Measurements from ENCODE around the gene SLC12A8. TPM values are rescaled to one million over a fixed set of nuclear protein-coding genes. Genes with fewer than 3 reads are reported as not detected.

Gene SLC12A8
- total RNA-seq, 2 experiments from 2014 or later, result 0.36 to 0.38 TPM

DNA sequence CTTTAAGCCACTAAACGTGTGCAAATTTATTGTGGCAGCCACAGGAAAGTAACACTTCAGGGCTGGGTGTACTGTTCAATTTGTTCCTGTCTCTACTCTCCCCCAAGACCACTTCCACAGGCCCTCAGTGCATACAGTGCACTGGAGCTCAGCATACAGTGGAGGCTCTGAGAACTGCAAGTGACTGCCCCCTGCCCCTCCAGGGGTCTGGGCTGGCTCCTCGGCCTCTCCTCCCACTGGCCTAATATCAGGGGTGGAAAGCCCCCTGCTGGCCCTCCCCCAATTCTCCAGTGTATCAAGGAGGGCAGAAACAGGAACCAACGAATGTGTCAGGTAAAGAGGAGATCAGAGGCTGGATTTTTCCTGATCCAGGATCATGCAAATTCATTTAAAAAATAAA, 136.8 kb downstream of the SLC12A8 start:
- no peak overlapping the region for H3K27ac ChIP-seq (ENCODE audit: low read depth in 1 of 2, low read length in 2 of 2)
- TF ChIP-seq, protein P1, sequence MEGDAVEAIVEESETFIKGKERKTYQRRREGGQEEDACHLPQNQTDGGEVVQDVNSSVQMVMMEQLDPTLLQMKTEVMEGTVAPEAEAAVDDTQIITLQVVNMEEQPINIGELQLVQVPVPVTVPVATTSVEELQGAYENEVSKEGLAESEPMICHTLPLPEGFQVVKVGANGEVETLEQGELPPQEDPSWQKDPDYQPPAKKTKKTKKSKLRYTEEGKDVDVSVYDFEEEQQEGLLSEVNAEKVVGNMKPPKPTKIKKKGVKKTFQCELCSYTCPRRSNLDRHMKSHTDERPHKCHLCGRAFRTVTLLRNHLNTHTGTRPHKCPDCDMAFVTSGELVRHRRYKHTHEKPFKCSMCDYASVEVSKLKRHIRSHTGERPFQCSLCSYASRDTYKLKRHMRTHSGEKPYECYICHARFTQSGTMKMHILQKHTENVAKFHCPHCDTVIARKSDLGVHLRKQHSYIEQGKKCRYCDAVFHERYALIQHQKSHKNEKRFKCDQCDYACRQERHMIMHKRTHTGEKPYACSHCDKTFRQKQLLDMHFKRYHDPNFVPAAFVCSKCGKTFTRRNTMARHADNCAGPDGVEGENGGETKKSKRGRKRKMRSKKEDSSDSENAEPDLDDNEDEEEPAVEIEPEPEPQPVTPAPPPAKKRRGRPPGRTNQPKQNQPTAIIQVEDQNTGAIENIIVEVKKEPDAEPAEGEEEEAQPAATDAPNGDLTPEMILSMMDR (IDR thresholded peaks at IDR 0.05), result no peak
- DNase-seq (no peak), ATAC-seq (ENCODE audit: poor library complexity) (no peak)
- H3K9me3 ChIP-seq (ENCODE audit: control insufficient read depth in 1 of 2, insufficient read depth in 1 of 2, low read length in 2 of 2), result no peaks in the 10 kb centered on the region
- H3K4me3 ChIP-seq (ENCODE audit: low read length), result no peak overlapping the region
- no peaks in the 10 kb centered on the region for H3K27me3 Mint-ChIP-seq
- ChIA-PET POLR2A (no interaction called here), CTCF (no interaction called here)
- no peaks in the 10 kb centered on the region for H3K9me3 Mint-ChIP-seq
- H3K36me3 ChIP-seq (ENCODE audit: insufficient read depth, low read length), result no peaks in the 10 kb centered on the region
- H3K4me1 Mint-ChIP-seq (ENCODE audit: low read depth), result no peaks in the 10 kb centered on the region
- intact Hi-C loops (cut with DNase I, micrococcal nuclease), result no loop called here
- H3K4me3 Mint-ChIP-seq, result no peak overlapping the region
- H3K36me3 Mint-ChIP-seq (ENCODE audit: low read depth), result no peaks in the 10 kb centered on the region
- H3K27me3 ChIP-seq (ENCODE audit: control insufficient read depth in 1 of 2, insufficient read depth in 2 of 2, low read length in 2 of 2), result no peaks in the 10 kb centered on the region
- no peaks in the 10 kb centered on the region for H3K4me1 ChIP-seq (ENCODE audit: insufficient read depth, low read length)
- H3K27ac Mint-ChIP-seq, result no peak overlapping the region

DNA sequence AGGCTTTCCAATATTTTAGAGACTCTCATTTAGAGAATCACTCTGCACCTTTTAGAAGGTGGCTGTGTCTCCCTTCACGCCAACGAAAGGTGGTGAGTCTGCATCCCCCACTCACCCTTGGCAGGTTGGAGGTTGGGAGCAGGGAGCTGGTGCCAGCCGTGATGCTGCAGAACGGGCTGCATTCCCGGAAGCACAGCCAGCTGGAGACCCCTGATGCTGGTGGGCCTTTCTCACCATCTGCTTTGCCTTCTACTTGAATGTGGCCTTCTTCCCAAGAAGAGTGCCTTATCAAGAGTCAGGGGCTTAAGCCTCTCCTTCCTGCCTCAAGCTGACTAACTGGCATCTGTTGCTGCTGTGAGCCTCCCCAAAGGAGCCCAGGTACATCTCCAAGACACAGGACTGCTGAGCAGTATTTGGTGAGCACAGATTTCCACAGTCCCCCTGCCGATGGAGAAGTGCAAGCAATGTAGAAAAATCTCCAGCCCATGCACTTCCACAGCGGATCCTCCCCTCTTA, 139.1 kb downstream of the SLC12A8 start:
- Histone ChIP-seq H3K27me3 (ENCODE audit: control insufficient read depth in 1 of 2, insufficient read depth in 2 of 2, low read length in 2 of 2) (no peaks in the 10 kb centered on the region), H3K36me3 (ENCODE audit: insufficient read depth, low read length) (no peaks in the 10 kb centered on the region), H3K4me3 (ENCODE audit: low read length) (no peak overlapping the region), H3K27ac (ENCODE audit: low read depth in 1 of 2, low read length in 2 of 2) (no peak overlapping the region), H3K4me1 (ENCODE audit: insufficient read depth, low read length) (peaks cover 7% of the 10 kb centered on the region), H3K9me3 (ENCODE audit: control insufficient read depth in 1 of 2, insufficient read depth in 1 of 2, low read length in 2 of 2) (no peaks in the 10 kb centered on the region)
- H3K4me3 Mint-ChIP-seq, result no peak overlapping the region
- POLR2A ChIA-PET, result no interaction called here
- no peaks in the 10 kb centered on the region for H3K36me3 Mint-ChIP-seq (ENCODE audit: low read depth)
- CTCF ChIA-PET, result no interaction called here
- H3K27me3 Mint-ChIP-seq, result no peaks in the 10 kb centered on the region
- TF ChIP-seq, protein P1 (IDR thresholded peaks at IDR 0.05), result no peak
- DNase-seq, result no peak
- intact Hi-C loops (cut with DNase I, micrococcal nuclease), result no loop called here
- no peak for ATAC-seq (ENCODE audit: poor library complexity)
- peaks cover 10% of the 10 kb centered on the region for H3K4me1 Mint-ChIP-seq (ENCODE audit: low read depth)
- no peaks in the 10 kb centered on the region for H3K9me3 Mint-ChIP-seq
- no peak overlapping the region for H3K27ac Mint-ChIP-seq

DNA sequence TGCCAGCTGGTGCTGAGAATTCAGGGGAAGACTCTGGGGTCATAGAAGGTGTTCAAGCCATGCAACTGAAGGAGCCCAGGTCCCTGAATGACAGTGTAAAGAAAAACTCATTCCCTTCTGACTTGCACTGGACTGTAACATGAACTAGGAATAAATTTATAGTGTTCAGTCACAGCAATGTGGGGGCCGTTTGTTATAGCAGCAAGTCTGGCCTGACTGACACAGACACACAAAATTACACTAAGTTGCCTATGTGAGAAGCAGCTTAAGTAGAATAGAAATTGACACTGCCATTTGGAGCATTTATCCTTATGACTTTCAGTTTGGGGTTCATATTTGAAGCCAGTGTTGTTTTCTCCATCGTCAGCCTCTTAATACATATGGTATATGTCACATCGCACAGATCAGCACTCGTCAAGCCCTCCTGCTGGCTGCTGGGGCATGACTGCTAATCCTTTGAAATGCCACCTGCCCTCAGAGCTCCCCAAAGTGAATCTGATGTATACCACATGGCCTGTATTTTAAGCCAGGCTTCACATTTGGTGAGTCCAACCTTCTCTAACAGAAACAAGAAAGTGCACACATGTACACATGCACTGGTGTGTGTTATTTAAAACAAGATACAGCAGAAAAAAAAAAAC, 139.7 kb downstream of the SLC12A8 start:
- no peaks in the 10 kb centered on the region for H3K27me3 ChIP-seq (ENCODE audit: control insufficient read depth in 1 of 2, insufficient read depth in 2 of 2, low read length in 2 of 2)
- H3K27me3 Mint-ChIP-seq, result no peaks in the 10 kb centered on the region
- H3K27ac Mint-ChIP-seq, result no peak overlapping the region
- peaks cover 7% of the 10 kb centered on the region for H3K4me1 ChIP-seq (ENCODE audit: insufficient read depth, low read length)
- H3K4me3 Mint-ChIP-seq, result no peak overlapping the region
- no peaks in the 10 kb centered on the region for H3K9me3 ChIP-seq (ENCODE audit: control insufficient read depth in 1 of 2, insufficient read depth in 1 of 2, low read length in 2 of 2)
- no peaks in the 10 kb centered on the region for H3K36me3 ChIP-seq (ENCODE audit: insufficient read depth, low read length)
- H3K4me3 ChIP-seq (ENCODE audit: low read length), result no peak overlapping the region
- DNase-seq, result no peak
- H3K9me3 Mint-ChIP-seq, result no peaks in the 10 kb centered on the region
- H3K27ac ChIP-seq (ENCODE audit: low read depth in 1 of 2, low read length in 2 of 2), result no peak overlapping the region
- intact Hi-C loops (cut with DNase I, micrococcal nuclease), result no loop called here
- peaks cover 10% of the 10 kb centered on the region for H3K4me1 Mint-ChIP-seq (ENCODE audit: low read depth)
- ChIA-PET CTCF (no interaction called here), POLR2A (no interaction called here)
- no peak for ATAC-seq (ENCODE audit: poor library complexity)
- H3K36me3 Mint-ChIP-seq (ENCODE audit: low read depth), result no peaks in the 10 kb centered on the region
- TF ChIP-seq, protein P1 (IDR thresholded peaks at IDR 0.05), result no peak

Data from CD4-positive, alpha-beta T cell (primary cell).